Measurements from ENCODE around the gene SLC22A3. TPM values are rescaled to one million over a fixed set of nuclear protein-coding genes. Genes with fewer than 3 reads are reported as not detected.

Gene SLC22A3
- total RNA-seq, 1 experiment from 2014 or later, result not detected

Other genes starting within 250 kb of the SLC22A3 start
- not detected in 2 replicates for gene SLC22A1, start 226.6 kb upstream of the SLC22A3 start, total RNA-seq (2014; rRNA removed; shearing (Covaris generic))
- gene SLC22A2, start 89.6 kb upstream of the SLC22A3 start, total RNA-seq (2014; rRNA removed; shearing (Covaris generic)), result not detected in 2 replicates